T-helper 17 cell (primary cell): ENCODE results near the gene DNAJC16. TPM values are rescaled to one million over a fixed set of nuclear protein-coding genes. Genes with fewer than 3 reads are reported as not detected.
"Not testable (repeated sequence)": the region's sequence is repeated elsewhere in the genome, so short reads cannot be mapped to it uniquely, and the experiment has no call there.

Source experiments
- ATAC-seq: fragments of 150-1000 bp; cut with Tn5 transposase; 2 replicates; pipeline ENCODE4 v1.10.0; 2021; ENCODE audit warnings: mild to moderate bottlenecking, moderate library complexity
- DNase-seq, 3 donors: peaks; one replicate each; pipeline versions ENCODE4 v3.0.0 to v3.0.0-alpha.2; 2020 to 2021
- H3K9me3 ChIP-seq: one replicate; pipeline ENCODE4 v1.7.0; 2013; ENCODE audit warnings: low read length, mild to moderate bottlenecking; ENCODE audit not compliant: control insufficient read depth, poor library complexity, severe bottlenecking
- H3K27ac Mint-ChIP-seq: one replicate; pipeline ENCODE4 v1.8.0; 2022; ENCODE audit warnings: mild to moderate bottlenecking, moderate library complexity, mixed read lengths
- H3K27me3 Mint-ChIP-seq: one replicate; pipeline ENCODE4 v1.8.0; 2022; ENCODE audit warnings: mixed read lengths
- H3K36me3 Mint-ChIP-seq: one replicate; pipeline ENCODE4 v1.8.0; 2022; ENCODE audit warnings: low read depth, mixed read lengths
- H3K4me1 Mint-ChIP-seq: one replicate; pipeline ENCODE4 v1.8.0; 2022; ENCODE audit warnings: mild to moderate bottlenecking, mixed read lengths
- H3K4me3 Mint-ChIP-seq: one replicate; pipeline ENCODE4 v1.8.0; 2022; ENCODE audit warnings: mild to moderate bottlenecking, moderate library complexity, mixed read lengths
- total RNA-seq, 4 donors: library from RNA in 2 of 4; stranded (reverse) in 2 of 4; gene quantifications; one replicate each; pipeline ENCODE4 v1.2.3 and lab custom pipeline; 2022 to 2026

Gene DNAJC16
- total RNA-seq, 2 donors from 2014 or later = 13.2 to 20.5 TPM

DNA sequence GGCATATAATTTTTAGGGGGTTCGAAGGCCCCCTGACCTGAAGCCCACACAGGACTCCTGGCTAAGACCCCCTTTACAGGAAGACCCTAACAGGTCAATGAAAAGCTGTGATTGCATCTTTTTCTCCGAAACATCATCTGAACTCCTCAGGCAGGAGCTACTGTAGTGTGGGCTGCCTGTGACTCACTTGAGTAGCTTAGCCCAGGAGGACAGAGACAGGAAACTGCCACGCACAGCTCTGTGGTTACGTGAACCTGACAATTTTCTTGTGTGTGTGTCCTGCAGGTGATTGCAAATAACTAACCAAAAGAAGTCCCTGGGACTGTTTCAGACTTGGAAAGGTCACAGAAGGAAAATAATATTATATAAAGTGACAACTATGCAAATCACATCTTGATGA is 35.6 kb upstream of the DNAJC16 start:
- not testable (repeated sequence) for H3K9me3 ChIP-seq, H3K4me1 Mint-ChIP-seq, DNase-seq, ATAC-seq, H3K36me3 Mint-ChIP-seq, H3K4me3 Mint-ChIP-seq, H3K27me3 Mint-ChIP-seq, H3K27ac Mint-ChIP-seq

- H3K4me3 Mint-ChIP-seq = no peak overlapping the region
- no peak for ATAC-seq
- no peaks in the 10 kb centered on the region for H3K9me3 ChIP-seq
- H3K36me3 Mint-ChIP-seq = no peaks in the 10 kb centered on the region
- H3K4me1 Mint-ChIP-seq = peaks cover 10% of the 10 kb centered on the region
- H3K27me3 Mint-ChIP-seq = no peaks in the 10 kb centered on the region
- no peak overlapping the region for H3K27ac Mint-ChIP-seq
- DNase-seq = no peak
These were observed 34.1 kb upstream of the DNAJC16 start for GRCh38 chr1:15492596-15492995.

DNA sequence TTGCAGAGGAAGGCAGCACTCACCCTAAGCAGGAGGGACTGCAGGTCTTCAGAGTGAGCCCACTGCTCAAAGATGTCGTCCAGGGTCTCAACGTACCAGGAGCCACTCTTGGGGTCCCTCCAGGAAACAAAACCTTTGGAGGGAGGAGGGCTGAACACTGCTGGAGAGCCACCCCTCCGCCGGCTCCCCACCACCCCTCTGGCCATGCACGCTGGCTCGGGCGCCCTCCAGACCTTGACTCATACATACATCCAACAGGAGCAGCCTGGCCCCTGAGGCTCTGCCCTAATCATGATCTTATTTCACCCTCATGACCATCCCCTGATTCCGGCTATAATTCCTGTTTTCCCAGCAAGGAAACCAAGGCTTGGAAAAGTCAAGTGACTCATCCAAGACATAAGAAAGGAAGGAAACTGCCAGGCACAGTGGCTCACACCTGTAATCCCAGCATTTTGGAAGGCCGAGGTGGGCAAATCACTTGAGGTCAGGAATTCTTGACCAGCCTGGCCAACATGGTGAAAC is 32.7 kb upstream of the DNAJC16 start:
- no peak overlapping the region for H3K4me3 Mint-ChIP-seq
- DNase-seq = no peak
- no peak overlapping the region for H3K27ac Mint-ChIP-seq
- no peaks in the 10 kb centered on the region for H3K36me3 Mint-ChIP-seq
- H3K27me3 Mint-ChIP-seq = no peaks in the 10 kb centered on the region
- no peaks in the 10 kb centered on the region for H3K9me3 ChIP-seq
- peaks cover 10% of the 10 kb centered on the region for H3K4me1 Mint-ChIP-seq
- ATAC-seq = no peak

- no peak for ATAC-seq
- Mint-ChIP-seq H3K27me3 (no peaks in the 10 kb centered on the region), H3K27ac (no peak overlapping the region), H3K36me3 (no peaks in the 10 kb centered on the region), H3K4me3 (no peak overlapping the region), H3K4me1 (peaks cover 4% of the 10 kb centered on the region)
- DNase-seq = no peak
- H3K9me3 ChIP-seq = no peaks in the 10 kb centered on the region
These were observed 26.2 kb upstream of the DNAJC16 start for GRCh38 chr1:15500184-15501178.

DNA sequence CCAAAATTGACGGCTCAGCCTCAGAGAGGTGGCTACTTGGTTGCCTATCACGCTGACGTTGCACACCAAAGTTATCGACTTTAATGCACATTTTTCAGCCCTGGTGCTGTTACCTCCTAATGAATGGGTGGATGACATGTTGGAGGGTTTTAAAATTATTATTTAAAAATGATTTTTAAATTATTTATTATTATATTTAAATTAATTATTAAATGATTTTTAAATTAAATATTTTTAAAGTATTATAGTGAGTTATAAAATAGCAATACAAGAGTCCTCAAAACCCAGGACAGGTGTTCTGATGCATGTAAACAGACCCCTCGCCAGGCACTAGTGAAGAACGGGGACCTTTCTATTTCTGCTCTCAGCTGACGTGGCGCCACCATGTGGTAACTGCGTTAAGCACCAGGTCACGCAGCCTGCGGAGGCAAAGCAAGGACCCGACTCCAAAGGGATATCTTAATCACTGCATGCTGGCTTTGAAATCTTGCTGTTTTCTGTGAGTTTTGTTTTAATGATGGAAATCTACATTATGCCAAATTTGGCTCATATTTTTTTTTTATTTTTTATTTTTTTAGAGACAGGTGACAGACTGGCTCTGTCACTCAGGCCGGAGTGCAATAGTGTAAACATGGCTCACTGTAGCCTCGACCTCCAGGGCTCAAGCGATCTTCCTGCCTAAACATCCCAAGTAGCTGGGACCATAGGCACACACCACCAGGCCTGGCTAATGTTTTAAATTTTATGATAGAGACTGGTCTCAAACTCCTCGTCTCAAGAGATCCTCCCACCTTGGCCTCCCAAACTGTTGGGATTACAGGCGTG is 25.2 kb upstream of the DNAJC16 start:
- peaks cover 3% of the 10 kb centered on the region for H3K36me3 Mint-ChIP-seq
- peak overlapping the region; percentile 32 for H3K27ac Mint-ChIP-seq
- H3K4me3 Mint-ChIP-seq = no peak overlapping the region
- H3K27me3 Mint-ChIP-seq = no peaks in the 10 kb centered on the region
- H3K4me1 Mint-ChIP-seq = no peaks in the 10 kb centered on the region
- DNase-seq (peak; percentile 13 to 49 (median 19)), ATAC-seq (peak; percentile 59)
- no peaks in the 10 kb centered on the region for H3K9me3 ChIP-seq

DNA sequence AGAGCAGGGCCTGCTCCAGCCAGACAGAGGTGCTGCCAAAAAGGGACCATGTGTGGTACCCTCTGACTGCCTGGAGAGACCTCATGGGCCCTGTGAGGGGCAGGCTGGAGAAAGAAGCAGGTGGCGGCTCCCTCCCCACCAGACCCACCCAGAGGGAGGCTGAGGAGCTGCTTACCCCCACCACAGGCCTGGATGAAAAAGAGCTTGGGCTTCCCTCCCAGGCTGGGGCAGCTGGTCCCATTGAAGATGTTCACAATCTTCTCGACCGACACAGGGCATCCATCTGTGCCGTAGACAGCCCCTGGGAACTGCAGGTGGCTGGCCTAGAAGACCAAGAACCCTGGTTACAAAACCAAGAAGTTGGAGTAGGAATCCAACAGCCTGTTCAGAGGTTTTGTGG is 22.2 kb upstream of the DNAJC16 start:
- no peak for ATAC-seq
- Mint-ChIP-seq H3K4me1 (peaks cover 3% of the 10 kb centered on the region), H3K27ac (no peak overlapping the region), H3K36me3 (peaks cover 3% of the 10 kb centered on the region), H3K27me3 (no peaks in the 10 kb centered on the region), H3K4me3 (no peak overlapping the region)
- DNase-seq = no peak
- H3K9me3 ChIP-seq = no peaks in the 10 kb centered on the region

- Mint-ChIP-seq H3K27ac (no peak overlapping the region), H3K4me1 (peaks cover 10% of the 10 kb centered on the region)
These were observed 19.8 kb upstream of the DNAJC16 start for GRCh38 chr1:15506831-15507230.

GRCh38 chr1:15507278-15507677 is 19.4 kb upstream of the DNAJC16 start:
- Mint-ChIP-seq H3K27ac (no peak overlapping the region), H3K4me1 (peaks cover 10% of the 10 kb centered on the region), H3K36me3 (peaks cover 6% of the 10 kb centered on the region), H3K27me3 (no peaks in the 10 kb centered on the region), H3K4me3 (no peak overlapping the region)
- H3K9me3 ChIP-seq = no peaks in the 10 kb centered on the region
- ATAC-seq (no peak), DNase-seq (no peak)

More at GRCh38 chr1:15506831-15507230, 19.8 kb upstream of the DNAJC16 start:
- no peaks in the 10 kb centered on the region for H3K9me3 ChIP-seq
- DNase-seq (no peak), ATAC-seq (no peak)
- H3K27me3 Mint-ChIP-seq = no peaks in the 10 kb centered on the region
- no peak overlapping the region for H3K4me3 Mint-ChIP-seq
- peaks cover 6% of the 10 kb centered on the region for H3K36me3 Mint-ChIP-seq

GRCh38 chr1:15508700-15509487 is 17.8 kb upstream of the DNAJC16 start:
- Mint-ChIP-seq H3K27me3 (no peaks in the 10 kb centered on the region), H3K4me3 (no peak overlapping the region), H3K27ac (no peak overlapping the region), H3K36me3 (peaks cover 6% of the 10 kb centered on the region), H3K4me1 (peaks cover 11% of the 10 kb centered on the region)
- H3K9me3 ChIP-seq = no peaks in the 10 kb centered on the region
- ATAC-seq (no peak), DNase-seq (no peak)

DNA sequence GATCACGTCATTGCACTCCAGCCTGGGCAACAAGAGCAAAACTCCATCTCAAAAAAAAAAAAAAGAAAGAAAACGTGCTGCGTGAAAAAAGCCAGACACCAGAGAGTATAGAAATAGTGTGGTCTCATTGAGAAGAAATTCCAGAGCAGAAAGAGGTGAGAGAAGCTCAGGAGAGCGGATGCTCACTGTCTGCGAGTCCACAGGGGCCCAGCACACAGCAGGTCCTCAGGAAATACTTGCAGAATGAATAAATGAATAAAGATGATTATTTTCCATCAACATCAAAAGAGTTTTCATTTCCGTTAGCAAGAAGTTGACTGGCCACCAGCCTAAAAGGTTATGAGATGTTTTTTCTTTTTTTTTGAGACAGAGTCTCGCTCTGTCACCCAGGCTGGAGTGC is 17.1 kb upstream of the DNAJC16 start:
- Mint-ChIP-seq H3K4me1 (peaks cover 16% of the 10 kb centered on the region), H3K36me3 (peaks cover 6% of the 10 kb centered on the region), H3K27ac (no peak overlapping the region), H3K27me3 (no peaks in the 10 kb centered on the region), H3K4me3 (no peak overlapping the region)
- no peaks in the 10 kb centered on the region for H3K9me3 ChIP-seq
- ATAC-seq (no peak), DNase-seq (no peak)

- H3K9me3 ChIP-seq = no peaks in the 10 kb centered on the region
- H3K36me3 Mint-ChIP-seq = peaks cover 3% of the 10 kb centered on the region
- H3K27ac Mint-ChIP-seq = no peak overlapping the region
- DNase-seq (no peak), ATAC-seq (no peak)
- no peak overlapping the region for H3K4me3 Mint-ChIP-seq
- peaks cover 21% of the 10 kb centered on the region for H3K4me1 Mint-ChIP-seq
- H3K27me3 Mint-ChIP-seq = no peaks in the 10 kb centered on the region
These were observed 15.8 kb upstream of the DNAJC16 start for GRCh38 chr1:15510611-15511405.

DNA sequence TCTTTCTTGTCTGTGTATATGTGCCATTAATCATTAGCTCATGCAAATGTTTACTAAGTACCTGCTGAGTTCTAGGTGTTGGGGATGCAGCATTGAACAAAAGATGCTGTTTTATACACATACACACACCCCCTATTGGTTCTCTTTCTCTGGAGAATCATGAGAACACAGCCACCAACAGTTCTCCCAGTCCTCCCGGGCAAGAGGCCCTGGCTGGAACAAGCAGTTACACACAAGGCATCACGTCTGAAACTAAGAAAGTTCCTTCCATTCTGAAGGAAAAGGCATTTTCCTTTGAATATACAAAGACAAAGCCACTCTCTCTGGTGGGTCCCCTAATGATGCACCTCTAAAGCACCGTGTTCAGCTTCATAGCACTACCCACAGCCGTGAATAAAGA is 13.5 kb upstream of the DNAJC16 start:
- ATAC-seq = no peak
- H3K27me3 Mint-ChIP-seq = no peaks in the 10 kb centered on the region
- H3K4me1 Mint-ChIP-seq = peaks cover 25% of the 10 kb centered on the region
- no peak overlapping the region for H3K4me3 Mint-ChIP-seq
- no peaks in the 10 kb centered on the region for H3K9me3 ChIP-seq
- no peak overlapping the region for H3K27ac Mint-ChIP-seq
- H3K36me3 Mint-ChIP-seq = peaks cover 6% of the 10 kb centered on the region
- DNase-seq = no peak
